AG09319 (cell line): ENCODE measurements around the gene KDM4E.

ENCODE experiments used
- DNase-seq: peaks from one replicate; pipeline ENCODE4 v3.0.0-alpha.2; 2010; ENCODE audit warnings: low read depth; ENCODE audit errors: extremely low read depth
- TF ChIP-seq, protein P1 (sequence below): IDR thresholded peaks from 2 replicates; pipeline ENCODE4 v1.5.1; 2011; ENCODE audit warnings: low read depth, mild to moderate bottlenecking, inconsistent platforms, low read length, moderate library complexity

KDM4E gene

DNA sequence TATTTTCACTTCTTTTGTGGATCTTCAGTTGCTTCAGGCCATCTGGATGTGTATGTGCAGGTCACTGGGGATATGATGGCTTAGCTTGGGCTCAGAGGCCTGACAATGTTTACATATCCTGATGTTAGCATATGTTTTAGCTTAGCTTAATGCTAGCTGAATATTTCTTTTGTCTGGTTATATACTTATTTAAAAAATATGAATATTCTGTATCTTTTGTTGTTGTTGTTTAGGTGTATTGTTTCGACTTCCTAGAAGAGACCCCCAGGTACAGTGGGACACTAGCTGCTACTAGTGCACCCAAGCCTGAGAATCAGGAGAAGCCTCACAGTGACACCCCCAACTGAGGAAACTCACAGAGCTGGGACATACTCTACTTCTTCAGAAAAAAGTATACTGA lies at the start of gene KDM4E:
KDM4E (plus strand) TSS at position 301 of the 400 bp plus-strand sequence. CDS start 300 bp downstream, outside the sequence.
- no peak for DNase-seq
- TF ChIP-seq, protein P1, sequence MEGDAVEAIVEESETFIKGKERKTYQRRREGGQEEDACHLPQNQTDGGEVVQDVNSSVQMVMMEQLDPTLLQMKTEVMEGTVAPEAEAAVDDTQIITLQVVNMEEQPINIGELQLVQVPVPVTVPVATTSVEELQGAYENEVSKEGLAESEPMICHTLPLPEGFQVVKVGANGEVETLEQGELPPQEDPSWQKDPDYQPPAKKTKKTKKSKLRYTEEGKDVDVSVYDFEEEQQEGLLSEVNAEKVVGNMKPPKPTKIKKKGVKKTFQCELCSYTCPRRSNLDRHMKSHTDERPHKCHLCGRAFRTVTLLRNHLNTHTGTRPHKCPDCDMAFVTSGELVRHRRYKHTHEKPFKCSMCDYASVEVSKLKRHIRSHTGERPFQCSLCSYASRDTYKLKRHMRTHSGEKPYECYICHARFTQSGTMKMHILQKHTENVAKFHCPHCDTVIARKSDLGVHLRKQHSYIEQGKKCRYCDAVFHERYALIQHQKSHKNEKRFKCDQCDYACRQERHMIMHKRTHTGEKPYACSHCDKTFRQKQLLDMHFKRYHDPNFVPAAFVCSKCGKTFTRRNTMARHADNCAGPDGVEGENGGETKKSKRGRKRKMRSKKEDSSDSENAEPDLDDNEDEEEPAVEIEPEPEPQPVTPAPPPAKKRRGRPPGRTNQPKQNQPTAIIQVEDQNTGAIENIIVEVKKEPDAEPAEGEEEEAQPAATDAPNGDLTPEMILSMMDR: no peak

DNA sequence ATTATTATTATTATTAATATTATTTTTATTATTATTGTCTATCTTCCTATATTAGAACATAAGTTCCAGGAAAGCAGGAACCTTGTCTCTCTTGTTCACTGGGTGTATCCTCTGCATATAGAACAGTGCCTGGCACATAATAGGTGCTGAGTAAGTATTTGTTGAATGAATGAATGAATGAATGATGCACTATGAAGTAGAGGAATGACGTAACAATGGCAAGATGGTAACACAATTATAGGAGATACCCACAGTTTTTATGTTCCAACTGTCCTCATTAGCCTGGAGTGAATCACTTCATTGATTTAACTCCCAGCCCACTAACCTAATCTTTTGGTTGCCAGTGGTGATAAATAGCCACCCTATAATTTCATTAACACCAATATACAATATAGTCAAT lies 49.5 kb upstream of the KDM4E start:
- no peak for DNase-seq
- TF ChIP-seq, protein P1: no peak

DNA sequence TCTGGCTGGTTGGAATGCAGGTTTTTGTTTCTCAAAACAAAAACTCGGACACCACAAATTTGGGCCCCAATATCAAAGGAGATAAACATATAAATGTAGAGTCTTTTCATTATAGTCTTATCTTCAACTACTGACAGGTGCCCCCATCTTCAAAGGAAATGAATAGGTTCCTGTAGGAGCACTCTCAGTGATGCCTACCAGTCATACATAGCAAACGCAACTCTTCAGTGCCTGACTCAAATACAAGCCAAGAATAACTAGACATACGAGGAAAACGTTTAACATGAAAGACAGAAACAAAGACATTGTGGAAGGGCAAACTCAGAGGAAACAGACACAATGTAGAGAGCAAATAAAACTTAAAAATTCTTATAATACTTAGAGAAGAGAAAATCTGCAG lies 37.7 kb upstream of the KDM4E start:
- TF ChIP-seq, protein P1: no peak
- DNase-seq: no peak

DNA sequence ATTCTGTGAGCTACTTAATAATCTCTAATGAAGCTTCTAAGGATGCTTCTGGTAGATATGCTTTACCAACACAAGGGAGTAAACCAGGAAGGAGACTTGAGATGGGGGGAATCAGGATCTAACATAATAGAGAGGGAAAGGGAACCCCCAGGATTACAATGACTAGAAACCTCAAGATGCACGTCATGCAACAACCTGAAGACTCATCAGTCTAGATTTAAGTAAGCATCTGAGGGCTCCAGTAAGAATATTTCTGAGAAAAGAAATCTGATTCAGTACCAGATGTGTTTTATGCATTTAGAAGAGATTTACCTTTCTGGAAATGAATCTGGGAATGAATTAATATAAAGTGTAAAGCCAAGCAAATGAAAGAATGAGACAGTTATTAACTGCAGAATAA lies 36.3 kb upstream of the KDM4E start:
- no peak for DNase-seq
- TF ChIP-seq, protein P1: no peak

DNA sequence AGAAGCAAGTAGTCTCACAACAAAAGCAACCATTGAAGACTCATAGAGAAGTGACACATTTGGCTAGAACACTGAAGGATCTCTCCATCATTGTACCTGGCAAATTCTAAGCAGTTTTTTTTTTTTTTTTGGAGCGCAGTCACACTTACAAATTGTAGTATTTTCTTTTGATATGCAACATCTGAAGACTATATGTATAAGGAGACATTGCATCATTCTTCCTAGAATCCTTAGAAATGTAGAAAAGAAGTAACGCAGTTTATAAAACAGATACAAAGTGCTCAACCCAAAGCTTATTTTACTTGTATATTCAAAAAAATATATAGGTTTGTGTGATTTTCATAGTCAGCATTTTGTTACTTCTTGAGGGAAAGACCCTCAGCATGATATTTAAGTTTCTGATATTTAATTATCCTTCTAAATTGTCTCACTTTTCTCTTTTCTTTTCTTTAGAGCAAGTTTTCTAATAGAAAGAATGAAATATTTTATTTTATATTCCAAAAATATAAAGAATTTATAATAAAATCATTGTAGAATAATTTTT lies 31.6 kb upstream of the KDM4E start:
- TF ChIP-seq, protein P1: no peak
- DNase-seq: no peak

DNA sequence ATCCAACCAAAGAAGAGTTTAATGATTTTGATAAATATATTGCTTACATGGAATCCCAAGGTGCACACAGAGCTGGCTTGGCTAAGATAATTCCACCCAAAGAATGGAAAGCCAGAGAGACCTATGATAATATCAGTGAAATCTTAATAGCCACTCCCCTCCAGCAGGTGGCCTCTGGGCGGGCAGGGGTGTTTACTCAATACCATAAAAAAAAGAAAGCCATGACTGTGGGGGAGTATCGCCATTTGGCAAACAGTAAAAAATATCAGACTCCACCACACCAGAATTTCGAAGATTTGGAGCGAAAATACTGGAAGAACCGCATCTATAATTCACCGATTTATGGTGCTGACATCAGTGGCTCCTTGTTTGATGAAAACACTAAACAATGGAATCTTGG lies 27.6 kb upstream of the KDM4E start:
- DNase-seq: no peak
- TF ChIP-seq, protein P1: no peak

DNA sequence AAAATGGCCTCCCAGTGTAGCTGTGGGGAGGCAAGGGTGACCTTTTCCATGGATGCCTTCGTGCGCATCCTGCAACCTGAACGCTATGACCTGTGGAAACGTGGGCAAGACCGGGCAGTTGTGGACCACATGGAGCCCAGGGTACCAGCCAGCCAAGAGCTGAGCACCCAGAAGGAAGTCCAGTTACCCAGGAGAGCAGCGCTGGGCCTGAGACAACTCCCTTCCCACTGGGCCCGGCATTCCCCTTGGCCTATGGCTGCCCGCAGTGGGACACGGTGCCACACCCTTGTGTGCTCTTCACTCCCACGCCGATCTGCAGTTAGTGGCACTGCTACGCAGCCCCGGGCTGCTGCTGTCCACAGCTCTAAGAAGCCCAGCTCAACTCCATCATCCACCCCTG lies 26.8 kb upstream of the KDM4E start:
- TF ChIP-seq, protein P1: no peak
- DNase-seq: no peak
